ENCODE results near the gene WDTC1.

The WDTC1 gene

DNA sequence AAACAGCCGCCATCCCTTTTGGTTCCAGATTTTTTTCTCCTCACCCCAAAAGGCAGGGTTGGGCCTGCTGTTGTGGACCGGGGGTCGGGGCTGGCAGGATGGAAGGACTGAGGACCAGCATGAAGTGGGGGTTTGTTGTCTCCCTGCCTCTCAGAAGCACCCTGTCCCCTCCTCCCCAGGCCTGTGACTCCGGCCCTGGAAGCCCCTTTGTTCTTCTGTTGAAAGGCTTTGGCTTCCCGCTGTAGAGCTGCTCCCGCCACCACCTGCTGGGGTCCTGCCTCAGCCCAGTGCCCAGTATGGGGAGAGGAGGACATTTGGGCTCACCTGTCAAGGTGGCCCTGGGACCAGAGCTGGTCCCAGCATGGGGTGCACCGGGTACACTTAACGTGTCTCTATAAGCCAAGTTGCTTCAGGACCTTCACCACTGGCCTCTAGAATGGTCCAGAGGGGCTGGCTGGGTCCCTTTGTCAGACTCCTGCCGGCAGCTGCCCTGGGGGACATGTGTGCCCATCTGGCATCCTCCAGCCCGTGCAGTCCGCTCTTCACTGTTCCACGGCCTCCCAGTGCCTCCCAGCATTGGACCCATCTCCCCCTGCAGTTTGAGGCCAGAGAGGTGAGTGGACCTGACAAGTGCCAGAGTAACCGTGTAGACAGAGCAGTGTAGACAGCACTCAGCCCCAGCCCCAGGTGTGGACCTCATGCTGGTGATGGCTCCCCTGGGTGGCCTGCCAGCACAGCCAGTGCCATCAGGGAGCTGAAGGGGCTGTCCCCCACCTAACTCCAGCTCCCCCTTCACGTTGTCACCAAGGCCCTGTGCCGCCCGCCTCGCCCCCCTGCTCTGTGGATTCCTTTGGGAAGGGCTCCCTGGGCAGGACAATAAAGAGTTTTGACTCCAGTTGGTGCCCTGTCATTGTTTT is 101.3 kb downstream of the WDTC1 start:
- TF ChIP-seq, protein P1, sequence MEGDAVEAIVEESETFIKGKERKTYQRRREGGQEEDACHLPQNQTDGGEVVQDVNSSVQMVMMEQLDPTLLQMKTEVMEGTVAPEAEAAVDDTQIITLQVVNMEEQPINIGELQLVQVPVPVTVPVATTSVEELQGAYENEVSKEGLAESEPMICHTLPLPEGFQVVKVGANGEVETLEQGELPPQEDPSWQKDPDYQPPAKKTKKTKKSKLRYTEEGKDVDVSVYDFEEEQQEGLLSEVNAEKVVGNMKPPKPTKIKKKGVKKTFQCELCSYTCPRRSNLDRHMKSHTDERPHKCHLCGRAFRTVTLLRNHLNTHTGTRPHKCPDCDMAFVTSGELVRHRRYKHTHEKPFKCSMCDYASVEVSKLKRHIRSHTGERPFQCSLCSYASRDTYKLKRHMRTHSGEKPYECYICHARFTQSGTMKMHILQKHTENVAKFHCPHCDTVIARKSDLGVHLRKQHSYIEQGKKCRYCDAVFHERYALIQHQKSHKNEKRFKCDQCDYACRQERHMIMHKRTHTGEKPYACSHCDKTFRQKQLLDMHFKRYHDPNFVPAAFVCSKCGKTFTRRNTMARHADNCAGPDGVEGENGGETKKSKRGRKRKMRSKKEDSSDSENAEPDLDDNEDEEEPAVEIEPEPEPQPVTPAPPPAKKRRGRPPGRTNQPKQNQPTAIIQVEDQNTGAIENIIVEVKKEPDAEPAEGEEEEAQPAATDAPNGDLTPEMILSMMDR (IDR thresholded peaks at IDR 0.05; ENCODE audit: insufficient read depth, low read depth, low read length, missing control alignments), result no peak
- no peak for DNase-seq (ENCODE audit: low read depth)
- no peak overlapping the region for H3K4me3 ChIP-seq (ENCODE audit: low read length)

DNA sequence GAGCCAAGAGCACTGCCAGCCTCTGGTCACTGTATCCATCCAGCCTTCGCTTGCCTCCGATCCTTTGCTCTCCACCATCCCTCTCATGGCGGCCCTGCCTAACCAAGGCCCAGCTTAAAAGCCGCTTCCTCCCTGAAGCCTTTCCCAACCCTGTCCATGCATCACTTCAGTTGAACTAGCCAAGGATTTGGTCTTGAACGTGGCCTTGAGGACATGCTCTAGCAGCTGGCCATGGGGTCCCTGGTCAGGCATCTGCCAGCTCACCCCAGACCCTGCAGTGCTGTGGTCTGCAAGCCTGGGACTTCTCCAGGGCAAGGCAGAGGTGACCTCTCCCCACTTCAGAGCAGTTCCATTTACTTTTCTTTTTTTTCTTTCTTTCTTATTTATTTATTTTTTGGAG is 102.3 kb downstream of the WDTC1 start:
- no peak for DNase-seq (ENCODE audit: low read depth)
- TF ChIP-seq, protein P1 (IDR thresholded peaks at IDR 0.05; ENCODE audit: insufficient read depth, low read depth, low read length, missing control alignments), result no peak

DNA sequence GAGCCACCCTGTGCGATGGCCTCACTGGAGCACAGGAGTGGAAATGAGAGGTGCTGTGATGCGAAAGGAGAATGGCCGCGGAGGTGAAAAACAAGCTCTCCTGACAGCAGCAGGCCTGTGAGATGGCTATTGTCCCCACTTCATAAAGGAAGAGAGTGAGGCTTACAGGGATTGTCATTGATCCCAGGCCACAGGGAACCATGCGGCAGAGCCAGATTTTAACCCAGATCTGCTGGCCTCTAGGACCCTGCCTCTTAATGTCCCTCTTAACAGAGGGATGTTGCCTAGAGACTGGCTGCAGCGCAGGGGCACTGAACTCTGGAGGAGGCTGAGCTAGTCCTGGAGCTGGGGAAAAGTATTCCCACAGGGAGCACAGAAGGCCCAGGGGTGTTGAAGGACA is 104.3 kb downstream of the WDTC1 start:
- H3K4me3 ChIP-seq (ENCODE audit: low read length), result no peak overlapping the region
- TF ChIP-seq, protein P1 (IDR thresholded peaks at IDR 0.05; ENCODE audit: insufficient read depth, low read depth, low read length, missing control alignments), result no peak
- no peak for DNase-seq (ENCODE audit: low read depth)

More for the DNA sequence above, 102.3 kb downstream of the WDTC1 start:
- H3K4me3 ChIP-seq (ENCODE audit: low read length), result no peak overlapping the region

DNA sequence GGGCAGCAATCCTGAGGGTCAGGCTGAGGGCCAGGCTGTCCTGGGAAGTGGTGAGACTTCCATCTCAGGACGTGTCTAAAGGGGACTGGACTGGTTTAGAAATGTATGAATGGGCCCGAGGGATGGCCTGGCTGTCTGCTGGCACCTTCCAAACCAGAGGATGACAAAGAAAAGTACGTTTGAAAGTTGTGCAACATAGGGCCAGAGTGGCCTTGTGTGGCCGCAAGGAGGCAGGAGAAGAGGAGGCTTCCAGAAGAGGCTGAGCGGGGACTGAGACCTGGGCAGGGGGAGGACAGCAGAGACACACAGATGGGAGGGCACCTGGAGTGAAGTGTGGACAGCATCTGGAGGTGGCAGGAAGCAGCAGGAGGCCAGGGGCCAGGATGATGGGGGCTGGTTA is 104.8 kb downstream of the WDTC1 start:
- TF ChIP-seq, protein P1 (IDR thresholded peaks at IDR 0.05; ENCODE audit: insufficient read depth, low read depth, low read length, missing control alignments), result no peak
- no peak overlapping the region for H3K4me3 ChIP-seq (ENCODE audit: low read length)
- DNase-seq (ENCODE audit: low read depth), result no peak

DNA sequence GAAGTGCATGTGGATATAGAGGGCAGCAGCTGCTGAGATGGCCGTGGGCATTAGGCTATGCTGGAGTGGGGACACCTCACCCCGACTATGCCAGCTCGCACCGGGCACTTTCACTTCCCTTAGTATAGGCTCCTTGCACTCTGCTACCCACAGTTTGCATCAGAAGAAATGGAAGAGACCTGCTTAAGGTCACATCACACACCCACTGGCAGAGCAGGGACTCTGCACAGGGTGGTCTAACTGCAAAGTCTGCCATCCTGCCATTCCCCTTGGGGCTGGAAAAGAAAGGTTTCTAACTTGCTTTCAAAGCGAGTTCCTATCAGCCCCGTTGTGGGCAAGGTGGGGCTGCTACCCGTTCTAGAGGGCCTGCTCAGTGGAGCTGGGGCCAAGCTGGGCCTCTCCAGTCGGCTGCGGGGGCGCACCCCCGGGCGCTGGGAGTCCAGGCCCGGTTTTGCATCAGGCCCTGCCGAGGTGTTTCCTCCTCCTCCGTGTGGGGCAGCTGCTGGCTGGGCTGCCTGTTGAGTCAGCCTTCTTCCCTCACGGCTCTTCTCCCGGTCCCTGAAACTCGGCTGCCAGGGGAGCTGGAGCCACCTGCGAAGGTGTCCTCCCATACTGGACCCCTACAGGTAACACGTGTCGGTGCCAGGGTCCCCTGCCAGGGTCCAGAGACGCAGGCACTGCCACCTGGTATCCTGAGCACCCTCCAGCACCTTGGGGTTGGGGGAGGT is 107.3 kb downstream of the WDTC1 start, which contains the start of gene SYTL1:
SYTL1 (plus strand) TSS at position 498 of the 728 bp plus-strand sequence. CDS start 3,313 bp downstream, outside the sequence.
- DNase-seq (ENCODE audit: low read depth), result peak; percentile 92
- peak within 1 kb of the TSS; percentile 98 for H3K4me3 ChIP-seq (ENCODE audit: low read length)
- TF ChIP-seq, protein P1 (IDR thresholded peaks at IDR 0.05; ENCODE audit: insufficient read depth, low read depth, low read length, missing control alignments), result no peak

DNA sequence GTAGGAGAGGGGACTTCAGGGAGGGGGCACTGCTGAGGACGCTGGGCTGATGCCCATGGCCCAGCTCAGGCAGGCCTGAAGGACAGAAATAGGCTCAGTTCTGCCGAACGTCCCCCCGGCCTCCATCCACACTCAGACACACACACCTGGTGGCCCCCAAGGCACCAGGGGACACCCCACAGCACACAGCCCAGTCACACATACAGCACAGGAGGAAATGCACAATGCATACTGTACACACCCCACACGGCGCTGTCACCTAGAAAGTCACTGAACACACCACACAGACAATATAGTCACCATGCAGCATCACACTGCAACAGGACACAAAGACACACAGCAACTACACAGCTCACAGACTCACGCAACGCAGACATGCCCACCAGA is 108.0 kb downstream of the WDTC1 start:
- DNase-seq (ENCODE audit: low read depth), result no peak
- H3K4me3 ChIP-seq (ENCODE audit: low read length), result peak overlapping the region; percentile 98

More for the DNA sequence above, 108.0 kb downstream of the WDTC1 start:
- TF ChIP-seq, protein P1 (IDR thresholded peaks at IDR 0.05; ENCODE audit: insufficient read depth, low read depth, low read length, missing control alignments), result no peak
